Measurements from ENCODE around the gene UFD1. TPM values are rescaled to one million over a fixed set of nuclear protein-coding genes. Genes with fewer than 3 reads are reported as not detected.

The UFD1 gene
- total and polyA plus RNA-seq, 9 of the 15 experiments (the other 6 are each of a cell fraction or from before 2014, with no cell fraction given) = 238 to 645 (median 363) TPM

DNA sequence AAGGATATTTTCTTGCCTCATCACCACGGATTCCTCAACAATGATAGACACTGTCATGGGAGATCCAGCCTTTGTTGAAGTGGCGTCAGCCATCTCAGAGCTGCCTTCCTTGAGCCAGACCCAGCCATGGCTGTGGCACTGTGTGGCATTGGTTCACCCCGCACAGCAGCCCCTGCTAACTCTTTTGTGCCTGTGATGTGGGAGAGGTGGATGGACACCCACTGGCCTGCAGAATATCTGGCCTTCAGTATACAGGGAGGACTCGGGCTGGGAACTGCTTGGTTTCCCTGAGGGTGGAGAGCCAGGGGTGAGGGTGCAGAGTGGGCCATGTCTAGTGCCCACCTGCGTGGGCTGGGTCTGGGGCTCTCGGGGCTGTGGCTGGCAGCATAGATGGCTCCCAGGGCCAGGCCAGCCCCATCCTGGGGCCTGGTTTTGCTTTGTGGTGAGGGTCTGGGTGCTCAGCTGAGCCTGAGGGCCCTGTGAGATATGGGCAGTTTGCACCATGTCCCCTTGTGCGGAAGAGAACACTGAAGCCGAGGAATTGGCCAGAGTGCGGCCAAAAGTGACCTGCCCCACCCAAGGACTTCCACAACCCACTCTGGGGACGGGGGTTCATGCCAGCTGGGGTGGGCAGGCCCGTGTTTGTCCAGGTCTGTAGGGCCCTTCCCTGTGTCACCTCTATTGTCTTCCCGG is 39.1 kb upstream of the UFD1 start (continued):
- TF ChIP-seq, protein P1, sequence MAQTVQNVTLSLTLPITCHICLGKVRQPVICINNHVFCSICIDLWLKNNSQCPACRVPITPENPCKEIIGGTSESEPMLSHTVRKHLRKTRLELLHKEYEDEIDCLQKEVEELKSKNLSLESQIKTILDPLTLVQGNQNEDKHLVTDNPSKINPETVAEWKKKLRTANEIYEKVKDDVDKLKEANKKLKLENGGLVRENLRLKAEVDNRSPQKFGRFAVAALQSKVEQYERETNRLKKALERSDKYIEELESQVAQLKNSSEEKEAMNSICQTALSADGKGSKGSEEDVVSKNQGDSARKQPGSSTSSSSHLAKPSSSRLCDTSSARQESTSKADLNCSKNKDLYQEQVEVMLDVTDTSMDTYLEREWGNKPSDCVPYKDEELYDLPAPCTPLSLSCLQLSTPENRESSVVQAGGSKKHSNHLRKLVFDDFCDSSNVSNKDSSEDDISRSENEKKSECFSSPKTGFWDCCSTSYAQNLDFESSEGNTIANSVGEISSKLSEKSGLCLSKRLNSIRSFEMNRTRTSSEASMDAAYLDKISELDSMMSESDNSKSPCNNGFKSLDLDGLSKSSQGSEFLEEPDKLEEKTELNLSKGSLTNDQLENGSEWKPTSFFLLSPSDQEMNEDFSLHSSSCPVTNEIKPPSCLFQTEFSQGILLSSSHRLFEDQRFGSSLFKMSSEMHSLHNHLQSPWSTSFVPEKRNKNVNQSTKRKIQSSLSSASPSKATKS (CRISPR knock-in tag; IDR thresholded peaks at IDR 0.05) = no peak
- TF ChIP-seq, protein P2, sequence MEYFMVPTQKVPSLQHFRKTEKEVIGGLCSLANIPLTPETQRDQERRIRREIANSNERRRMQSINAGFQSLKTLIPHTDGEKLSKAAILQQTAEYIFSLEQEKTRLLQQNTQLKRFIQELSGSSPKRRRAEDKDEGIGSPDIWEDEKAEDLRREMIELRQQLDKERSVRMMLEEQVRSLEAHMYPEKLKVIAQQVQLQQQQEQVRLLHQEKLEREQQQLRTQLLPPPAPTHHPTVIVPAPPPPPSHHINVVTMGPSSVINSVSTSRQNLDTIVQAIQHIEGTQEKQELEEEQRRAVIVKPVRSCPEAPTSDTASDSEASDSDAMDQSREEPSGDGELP (CRISPR knock-in tag; IDR thresholded peaks at IDR 0.05; ENCODE audit: borderline replicate concordance) = peak; percentile 57
- TF ChIP-seq ZNF780A (CRISPR knock-in tag; IDR thresholded peaks at IDR 0.05) = no peak
- no peak for TF ChIP-seq NCOA1 (IDR thresholded peaks at IDR 0.05; ENCODE audit: low read depth)
- no peak for TF ChIP-seq ZNF583 (CRISPR knock-in tag; IDR thresholded peaks at IDR 0.05)
- no peak for TF ChIP-seq TSC22D4 (tag; IDR thresholded peaks at IDR 0.05)
- peak; percentile 61; the same call in 1 of the 2 replicates for TF ChIP-seq ZNF12 (CRISPR knock-in tag; IDR thresholded peaks at IDR 0.05)
- 0 out of 2 replicates have a peak, but pooled peaks have one; percentile 16 for TF ChIP-seq RBFOX2 (IDR thresholded peaks at IDR 0.05; ENCODE audit: low read depth, low read length)
- TF ChIP-seq, protein P3, sequence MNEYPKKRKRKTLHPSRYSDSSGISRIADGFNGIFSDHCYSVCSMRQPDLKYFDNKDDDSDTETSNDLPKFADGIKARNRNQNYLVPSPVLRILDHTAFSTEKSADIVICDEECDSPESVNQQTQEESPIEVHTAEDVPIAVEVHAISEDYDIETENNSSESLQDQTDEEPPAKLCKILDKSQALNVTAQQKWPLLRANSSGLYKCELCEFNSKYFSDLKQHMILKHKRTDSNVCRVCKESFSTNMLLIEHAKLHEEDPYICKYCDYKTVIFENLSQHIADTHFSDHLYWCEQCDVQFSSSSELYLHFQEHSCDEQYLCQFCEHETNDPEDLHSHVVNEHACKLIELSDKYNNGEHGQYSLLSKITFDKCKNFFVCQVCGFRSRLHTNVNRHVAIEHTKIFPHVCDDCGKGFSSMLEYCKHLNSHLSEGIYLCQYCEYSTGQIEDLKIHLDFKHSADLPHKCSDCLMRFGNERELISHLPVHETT (CRISPR knock-in tag; conservative IDR thresholded peaks at IDR 0.05 in 1 of 2, IDR thresholded peaks at IDR 0.05 in 1 of 2) = peak in 1 of 2 experiments; percentile 62; a peak in 1 of 4 replicates
- peak; percentile 75 for TF ChIP-seq POLR2G (IDR thresholded peaks at IDR 0.05; ENCODE audit: low read depth, low read length)
- TF ChIP-seq POLR2B (IDR thresholded peaks at IDR 0.05; ENCODE audit: low read depth, partially characterized antibody) = peak; percentile 16
- peak; percentile 22; the same call in 1 of the 2 replicates for TF ChIP-seq NR3C1 (CRISPR knock-in tag; IDR thresholded peaks at IDR 0.05)
- no peak for TF ChIP-seq GABPA (tag; conservative IDR thresholded peaks at IDR 0.05; ENCODE audit: low read depth)
- TF ChIP-seq, protein P4, sequence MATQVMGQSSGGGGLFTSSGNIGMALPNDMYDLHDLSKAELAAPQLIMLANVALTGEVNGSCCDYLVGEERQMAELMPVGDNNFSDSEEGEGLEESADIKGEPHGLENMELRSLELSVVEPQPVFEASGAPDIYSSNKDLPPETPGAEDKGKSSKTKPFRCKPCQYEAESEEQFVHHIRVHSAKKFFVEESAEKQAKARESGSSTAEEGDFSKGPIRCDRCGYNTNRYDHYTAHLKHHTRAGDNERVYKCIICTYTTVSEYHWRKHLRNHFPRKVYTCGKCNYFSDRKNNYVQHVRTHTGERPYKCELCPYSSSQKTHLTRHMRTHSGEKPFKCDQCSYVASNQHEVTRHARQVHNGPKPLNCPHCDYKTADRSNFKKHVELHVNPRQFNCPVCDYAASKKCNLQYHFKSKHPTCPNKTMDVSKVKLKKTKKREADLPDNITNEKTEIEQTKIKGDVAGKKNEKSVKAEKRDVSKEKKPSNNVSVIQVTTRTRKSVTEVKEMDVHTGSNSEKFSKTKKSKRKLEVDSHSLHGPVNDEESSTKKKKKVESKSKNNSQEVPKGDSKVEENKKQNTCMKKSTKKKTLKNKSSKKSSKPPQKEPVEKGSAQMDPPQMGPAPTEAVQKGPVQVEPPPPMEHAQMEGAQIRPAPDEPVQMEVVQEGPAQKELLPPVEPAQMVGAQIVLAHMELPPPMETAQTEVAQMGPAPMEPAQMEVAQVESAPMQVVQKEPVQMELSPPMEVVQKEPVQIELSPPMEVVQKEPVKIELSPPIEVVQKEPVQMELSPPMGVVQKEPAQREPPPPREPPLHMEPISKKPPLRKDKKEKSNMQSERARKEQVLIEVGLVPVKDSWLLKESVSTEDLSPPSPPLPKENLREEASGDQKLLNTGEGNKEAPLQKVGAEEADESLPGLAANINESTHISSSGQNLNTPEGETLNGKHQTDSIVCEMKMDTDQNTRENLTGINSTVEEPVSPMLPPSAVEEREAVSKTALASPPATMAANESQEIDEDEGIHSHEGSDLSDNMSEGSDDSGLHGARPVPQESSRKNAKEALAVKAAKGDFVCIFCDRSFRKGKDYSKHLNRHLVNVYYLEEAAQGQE (IDR thresholded peaks at IDR 0.05; ENCODE audit: borderline replicate concordance) = no peak
- TF ChIP-seq, protein P4 (CRISPR knock-in tag; IDR thresholded peaks at IDR 0.05; ENCODE audit: low read depth) = 0 out of 2 replicates have a peak, but pooled peaks have one; percentile 12
